ENCODE measurements around the gene GEMIN2.

GRCh38 chr14:39160494-39160893 lies 46.4 kb downstream of the GEMIN2 start:
- TF ChIP-seq POLR2AphosphoS5 (IDR thresholded peaks at IDR 0.05; ENCODE audit: borderline replicate concordance, low read depth, low read length) (no peak), EZH2 (IDR thresholded peaks at IDR 0.05) (no peak), FOXP2 (optimal IDR thresholded peaks at IDR 0.05; ENCODE audit: control extremely low read depth, extremely low read length, insufficient read depth) (no peak)
